HCT116 (cell line): ENCODE results near the gene SLC22A8. TPM values are rescaled to one million over a fixed set of nuclear protein-coding genes. Genes with fewer than 3 reads are reported as not detected.

Source experiments
- ATAC-seq: fragments of 200-7000 bp; cut with Tn5 transposase; 2 replicates; pipeline ENCODE4 v1.9.1; 2020; ENCODE audit warnings: mild to moderate bottlenecking, moderate library complexity
- BruUV-seq: library from RNA; stranded (reverse); fragments of 400-500 nt; replicated peaks from 2 replicates; lab custom pipeline; 2021; lab: Mats Ljungman, UMichigan
- CTCF ChIA-PET: fragments of 300-600 bp; sonication (Branson Sonifier 250); formaldehyde crosslinking; loops from one replicate; lab custom pipeline; 2021; ENCODE audit warnings: antibody characterized with exemption; lab: Charles Lee
- POLR2A ChIA-PET: fragments of 300-600, 350-600 bp; sonication (Branson Sonifier 250); formaldehyde crosslinking; loops from one replicate; lab custom pipeline; 2021; ENCODE audit warnings: antibody characterized with exemption; lab: Charles Lee
- RAD21 ChIA-PET, 2 experiments: fragments of 300-600 bp; sonication (Branson Sonifier 250); formaldehyde crosslinking; loops; one replicate each; lab custom pipeline; 2023; ENCODE audit warnings: low total read pairs in 2 of 2; ENCODE audit not compliant: uncharacterized antibody in 2 of 2, unreplicated experiment in 2 of 2, low non-redundant PET in 1 of 2; lab: Charles Lee
- DNase-seq: peaks from one replicate; pipeline ENCODE4 v3.0.0-alpha.2; 2010; ENCODE audit warnings: low read depth, low spot score
- H2AFZ ChIP-seq: fragments of 200-600 bp; shearing (Covaris generic), sonication (generic); 2 replicates; pipeline ENCODE4 v1.6.1; 2017; ENCODE audit warnings: low read depth, mixed run types, mixed read lengths, antibody characterized with exemption, low read length; ENCODE audit not compliant: poor library complexity, severe bottlenecking
- H3K27ac ChIP-seq: 2 replicates; pipeline ENCODE4 v1.5.1; 2012; ENCODE audit warnings: low read depth, low read length
- H3K27me3 ChIP-seq: fragments of 200-600 bp; sonication (generic); 2 replicates; pipeline ENCODE4 v1.6.1; 2016; ENCODE audit warnings: mixed run types, low read length, mixed read lengths; ENCODE audit not compliant: insufficient read depth
- H3K36me3 ChIP-seq, 2 experiments: fragments of 200-500 bp in 1 of 2; fragments of 200-600 bp in 1 of 2; sonication (Bioruptor generic) in 1 of 2; sonication (generic) in 1 of 2; 2 replicates each; pipeline versions ENCODE4 v1.5.1 to v1.6.1; 2014 to 2016; ENCODE audit warnings: low read length in 2 of 2, inconsistent platforms in 1 of 2, mixed read lengths in 1 of 2, mixed run types in 1 of 2; ENCODE audit not compliant: insufficient read depth in 2 of 2, control insufficient read depth in 1 of 2
- H3K4me1 ChIP-seq, 2 experiments: fragments of 200-600 bp in 1 of 2; sonication (generic) in 1 of 2; 2 replicates each; pipeline versions ENCODE4 v1.5.1 to v1.6.1; 2012 to 2017; ENCODE audit warnings: low read length in 2 of 2, inconsistent platforms in 1 of 2, mild to moderate bottlenecking in 1 of 2, mixed read lengths in 1 of 2, mixed run types in 1 of 2, moderate library complexity in 1 of 2; ENCODE audit not compliant: insufficient read depth in 2 of 2, control insufficient read depth in 1 of 2
- H3K4me2 ChIP-seq: fragments of 200-600 bp; sonication (generic); 2 replicates; pipeline ENCODE4 v1.6.1; 2017; ENCODE audit warnings: mixed run types, low read length, mixed read lengths
- H3K4me3 ChIP-seq, 2 experiments: fragments of 200-600 bp in 1 of 2; sonication (generic) in 1 of 2; replicated peaks in 1 of 2; 2 replicates each; pipeline ENCODE4 v1.5.1; 2011 to 2016; ENCODE audit warnings: low read length in 2 of 2, control low read depth in 1 of 2, low read depth in 1 of 2, mild to moderate bottlenecking in 1 of 2, mixed read lengths in 1 of 2, mixed run types in 1 of 2
- H3K79me2 ChIP-seq: fragments of 200-600 bp; sonication (generic); 2 replicates; pipeline ENCODE4 v1.6.1; 2017; ENCODE audit warnings: mild to moderate bottlenecking, mixed run types, low read length, moderate library complexity, mixed read lengths; ENCODE audit not compliant: insufficient read depth
- H3K9ac ChIP-seq: fragments of 200-600 bp; sonication (generic); 2 replicates; pipeline ENCODE4 v1.6.1; 2016; ENCODE audit warnings: low read length, mixed read lengths
- H3K9me2 ChIP-seq: fragments of 200-600 bp; sonication (generic), shearing (Covaris generic); 2 replicates; pipeline ENCODE4 v1.6.1; 2017; ENCODE audit warnings: mixed run types, mild to moderate bottlenecking, moderate library complexity; ENCODE audit not compliant: insufficient read depth
- H3K9me3 ChIP-seq, 2 experiments: fragments of 200-500 bp in 1 of 2; fragments of 200-600 bp in 1 of 2; sonication (Bioruptor generic) in 1 of 2; sonication (generic) in 1 of 2; 2 replicates each; pipeline ENCODE4 v1.6.1; 2014 to 2017; ENCODE audit warnings: low read length in 2 of 2, mixed read lengths in 2 of 2, inconsistent platforms in 1 of 2, low read depth in 1 of 2, mild to moderate bottlenecking in 1 of 2, mixed run types in 1 of 2, moderate library complexity in 1 of 2; ENCODE audit not compliant: control insufficient read depth in 1 of 2, insufficient read depth in 1 of 2
- H4K20me1 ChIP-seq: fragments of 200-600 bp; sonication (generic), shearing (Covaris generic); 2 replicates; pipeline ENCODE4 v1.6.1; 2017; ENCODE audit warnings: mixed run types, mild to moderate bottlenecking, moderate library complexity; ENCODE audit not compliant: insufficient read depth
- CBX3 ChIP-seq: IDR thresholded peaks from 2 replicates; pipeline ENCODE4 v1.6.1; 2012; ENCODE audit warnings: low read depth
- FOSL1 ChIP-seq: IDR thresholded peaks from 2 replicates; pipeline ENCODE4 v1.6.1; 2012; ENCODE audit warnings: low read depth
- POLR2A ChIP-seq: IDR thresholded peaks from 2 replicates; pipeline ENCODE4 v1.7.0; 2011; ENCODE audit warnings: borderline replicate concordance; ENCODE audit not compliant: insufficient read depth, insufficient read length; ENCODE audit errors: extremely low read depth
- RAD21 ChIP-seq: IDR thresholded peaks from 2 replicates; pipeline ENCODE4 v1.6.1; 2012; ENCODE audit warnings: low read depth, mild to moderate bottlenecking
- REST ChIP-seq: IDR thresholded peaks from 2 replicates; pipeline ENCODE4 v1.6.1; 2012; ENCODE audit warnings: low read depth
- TCF7L2 ChIP-seq: IDR thresholded peaks from 2 replicates; pipeline ENCODE4 v1.7.0; 2011; ENCODE audit warnings: borderline replicate concordance, inconsistent platforms; ENCODE audit not compliant: insufficient read depth, insufficient read length; ENCODE audit errors: extremely low read depth
- YY1 ChIP-seq: IDR thresholded peaks from 2 replicates; pipeline ENCODE4 v1.6.1; 2011; ENCODE audit warnings: low read length, low read depth, moderate library complexity, mild to moderate bottlenecking; ENCODE audit not compliant: insufficient replicate concordance; ENCODE audit errors: extremely low read depth
- ZFX ChIP-seq: fragments of 450-650 bp; IDR thresholded peaks from 2 replicates; pipeline ENCODE4 v1.6.1; 2017
- intact Hi-C: fragments of 100-400 bp; cut with micrococcal nuclease; formaldehyde crosslinking; loops from 2 replicates; pipeline ENCODE4 v1.10.0; 2022
- total RNA-seq: library from RNA; stranded (reverse); gene quantifications from one replicate; pipeline ENCODE4 v1.2.1, GENCODE V29; 2021; ENCODE audit not compliant: unreplicated experiment

The SLC22A8 gene
- total RNA-seq, 1 experiment from 2014 or later, result not detected

GRCh38 chr11:62965574-62965973, 50.1 kb downstream of the SLC22A8 start:
- ATAC-seq (no peak), DNase-seq (no peak)
- intact Hi-C loops, result no loop called here
- H4K20me1 ChIP-seq, result no peaks in the 10 kb centered on the region
- H3K79me2 ChIP-seq, result no peaks in the 10 kb centered on the region
- H3K9me3 ChIP-seq, result no peaks in the 10 kb centered on the region
- ChIA-PET CTCF (interaction anchor here (1.3 kb wide), 1 partner anchor 55 kb away, joined by 3 read pairs; no protein-coding TSS in a partner anchor), RAD21 (no interaction called here), POLR2A (no interaction called here)
- no peak overlapping the region for H3K9ac ChIP-seq
- no peaks in the 10 kb centered on the region for H3K4me1 ChIP-seq
- TF ChIP-seq ZFX, result no peak
- no peak for TF ChIP-seq REST
- no peak for TF ChIP-seq TCF7L2
- TF ChIP-seq CBX3, result no peak
- no peak for TF ChIP-seq FOSL1
- no peak for TF ChIP-seq YY1
- TF ChIP-seq RAD21, result no peak
- no peak for TF ChIP-seq POLR2A
- no peaks in the 10 kb centered on the region for H3K36me3 ChIP-seq
- H2AFZ ChIP-seq, result no peak overlapping the region
- H3K4me2 ChIP-seq, result no peak overlapping the region
- no peak overlapping the region for H3K27ac ChIP-seq
- no TSS peak for BruUV-seq
- no peaks in the 10 kb centered on the region for H3K27me3 ChIP-seq
- no peaks in the 10 kb centered on the region for H3K9me2 ChIP-seq
- H3K4me3 ChIP-seq, result no peak overlapping the region
